Skin of body (tissue), 2 donors: ENCODE results near the gene PDE6G. TPM values are rescaled to one million over a fixed set of nuclear protein-coding genes. Genes with fewer than 3 reads are reported as not detected.
A peak's percentile ranks its signal among the peaks of the same experiment; 100 is the strongest.

Experiments
- DNase-seq: peaks from one replicate; lab custom pipeline; 2025; lab: John Stamatoyannopoulos, UW
- total RNA-seq: library from RNA; depleted of rRNA; stranded (reverse); fragments of >200 nt; gene quantifications from one replicate; pipeline ENCODE4 v1.2.3, GENCODE V29; 2014

PDE6G gene
- total RNA-seq, 1 donor from 2014 or later, result 0.49 TPM

DNA sequence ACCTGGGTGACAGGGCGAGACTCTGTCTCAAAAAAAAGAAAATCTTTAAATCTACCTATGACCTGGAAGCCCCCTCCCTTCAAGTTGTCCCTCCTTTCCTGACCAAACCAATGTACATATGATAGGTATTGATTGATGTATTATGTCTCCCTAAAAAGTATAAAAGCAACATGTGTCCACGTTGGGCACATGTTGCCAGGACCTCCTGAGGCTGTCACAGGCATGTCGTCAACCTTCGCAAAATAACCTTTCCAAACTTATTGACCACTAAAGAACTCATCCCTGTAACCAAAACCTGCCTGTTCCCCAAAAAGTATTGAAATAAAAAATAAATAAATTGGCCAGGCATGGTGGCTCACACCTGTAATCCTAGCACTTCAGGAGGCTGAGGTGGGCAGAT, 5.7 kb upstream of the PDE6G start:
- DNase-seq, result no peak

- no peak for DNase-seq
These were observed 4.1 kb upstream of the PDE6G start for GRCh38 chr17:81660441-81660840.

- no peak for DNase-seq
These were observed 2.7 kb upstream of the PDE6G start for GRCh38 chr17:81659038-81659437.

DNA sequence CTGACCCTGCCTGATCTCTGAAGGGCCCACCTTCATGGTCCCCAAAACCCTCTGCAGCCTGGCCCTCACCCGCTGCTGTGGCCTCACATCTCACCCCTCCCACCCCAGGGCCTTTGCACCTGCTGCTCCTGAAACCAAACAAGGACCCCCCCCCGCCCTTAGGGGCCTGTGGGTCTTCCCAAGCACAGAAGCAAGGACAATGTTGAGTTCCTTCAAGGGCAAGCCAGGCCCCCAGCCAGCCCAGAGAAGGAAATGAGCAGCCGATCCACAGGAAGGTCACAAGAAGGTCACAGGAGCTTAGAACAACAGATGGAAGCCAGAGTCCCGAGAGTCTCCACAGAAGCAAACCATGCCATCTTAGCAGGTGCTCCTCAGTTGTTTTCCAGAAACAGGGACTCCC, 493 bp upstream of the PDE6G start:
- DNase-seq, result no peak

- no peak for DNase-seq
These were observed 794 bp downstream of the PDE6G start for GRCh38 chr17:81655378-81656117.

- DNase-seq, result no peak
These were observed 3.2 kb downstream of the PDE6G start for GRCh38 chr17:81652906-81653771.

GRCh38 chr17:81651692-81652091, 4.7 kb downstream of the PDE6G start:
- no peak for DNase-seq

GRCh38 chr17:81650951-81651350, 5.4 kb downstream of the PDE6G start:
- no peak for DNase-seq

GRCh38 chr17:81648707-81649085, 7.6 kb downstream of the PDE6G start:
- DNase-seq, result no peak

- DNase-seq, result no peak
These were observed 8.2 kb downstream of the PDE6G start for GRCh38 chr17:81648013-81648706.

GRCh38 chr17:81647640-81648012, 8.7 kb downstream of the PDE6G start:
- no peak for DNase-seq

DNA sequence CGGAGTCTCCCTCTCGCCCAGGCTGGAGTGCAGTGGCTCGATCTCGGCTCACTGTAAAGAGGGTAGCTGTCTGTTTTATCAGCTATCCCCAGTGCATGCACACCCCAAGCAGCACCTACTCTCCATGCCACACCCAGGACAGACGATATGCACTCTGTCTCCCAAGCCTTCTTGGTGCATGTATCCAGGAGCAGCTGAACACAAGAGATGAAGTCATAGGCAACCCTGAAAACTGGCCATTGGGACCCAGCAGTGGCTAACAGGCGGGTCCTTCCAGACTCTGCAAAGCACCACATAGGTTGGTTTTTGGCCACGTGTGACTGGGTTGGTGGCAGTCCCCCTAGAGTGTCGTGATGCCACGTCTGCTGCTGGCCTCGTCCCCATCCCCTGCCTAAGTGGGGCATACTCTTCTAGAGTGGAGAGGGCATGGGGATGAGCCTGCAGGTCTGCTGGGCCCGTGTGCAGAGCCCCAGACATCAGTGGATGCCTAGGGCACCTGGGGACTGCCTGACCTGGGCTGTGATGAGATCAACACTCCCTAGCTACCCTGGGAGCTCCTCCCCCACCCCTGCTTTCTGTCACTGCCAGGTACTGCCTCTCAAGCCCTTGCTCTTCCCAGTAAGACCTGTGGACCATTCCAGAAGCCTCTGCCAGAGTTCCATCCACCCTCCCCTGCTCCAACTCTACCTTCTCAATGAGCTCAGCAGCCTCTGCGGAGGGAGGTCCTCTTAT, 9.3 kb downstream of the PDE6G start:
- no peak for DNase-seq

DNA sequence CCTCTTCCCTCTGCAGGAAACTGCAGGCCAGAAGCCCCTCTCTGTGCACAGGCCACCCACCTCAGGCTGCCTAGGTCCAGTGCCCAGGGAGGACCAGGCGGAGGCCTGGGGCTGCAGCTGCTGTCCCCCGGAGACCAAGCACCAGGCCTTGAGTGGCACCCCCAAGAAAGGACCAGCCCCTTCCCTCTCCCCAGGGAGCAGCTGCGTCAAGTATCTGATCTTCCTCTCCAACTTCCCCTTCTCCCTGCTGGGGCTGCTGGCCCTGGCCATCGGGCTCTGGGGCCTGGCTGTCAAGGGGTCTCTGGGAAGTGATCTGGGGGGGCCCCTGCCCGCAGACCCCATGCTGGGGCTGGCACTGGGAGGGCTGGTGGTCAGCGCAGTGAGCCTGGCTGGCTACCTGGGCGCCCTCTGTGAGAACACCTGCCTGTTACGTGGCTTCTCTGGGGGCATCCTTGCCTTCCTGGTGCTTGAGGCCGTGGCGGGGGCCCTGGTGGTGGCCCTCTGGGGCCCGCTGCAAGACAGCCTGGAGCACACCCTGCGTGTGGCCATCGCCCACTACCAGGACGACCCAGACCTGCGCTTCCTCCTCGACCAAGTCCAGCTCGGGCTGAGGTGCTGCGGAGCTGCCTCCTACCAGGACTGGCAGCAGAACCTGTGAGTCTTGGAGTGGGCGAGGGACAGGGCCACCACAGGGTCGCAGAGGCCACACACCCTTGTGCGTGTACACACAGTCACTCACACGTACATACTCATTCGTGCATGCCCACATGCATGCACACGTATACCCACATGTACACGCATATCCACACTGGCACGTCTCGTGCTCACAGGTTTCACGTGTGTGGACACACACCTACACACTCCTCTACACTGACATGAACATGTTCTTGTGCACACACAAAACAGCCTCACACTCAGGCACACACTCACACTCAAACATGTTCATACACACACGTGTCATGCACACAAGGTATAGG, 11.1 kb downstream of the PDE6G start:
- no peak for DNase-seq

GRCh38 chr17:81644496-81644895, 11.8 kb downstream of the PDE6G start:
- DNase-seq, result no peak

- no peak for DNase-seq
These were observed 14.4 kb downstream of the PDE6G start for GRCh38 chr17:81641825-81642489.

DNA sequence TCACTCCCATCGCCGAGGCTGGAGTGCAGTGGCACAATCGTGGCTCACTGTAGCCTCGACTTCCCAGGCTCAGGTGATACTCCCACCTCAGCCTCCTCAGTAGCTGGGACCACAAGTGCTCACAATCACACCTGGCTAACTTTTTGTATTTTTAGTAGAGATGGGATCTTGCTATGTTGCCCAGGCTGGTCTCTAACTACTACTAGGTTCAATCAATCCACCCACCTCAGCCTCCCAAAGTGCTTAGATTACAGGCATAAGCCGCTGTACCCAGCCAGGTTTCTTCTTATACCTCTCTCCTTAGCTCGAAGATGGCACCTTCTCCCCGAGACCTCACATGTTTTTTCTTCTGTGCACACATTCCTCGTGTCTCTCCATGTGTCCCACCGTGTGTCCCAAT, 16.3 kb downstream of the PDE6G start:
- DNase-seq, result no peak

GRCh38 chr17:81638683-81639082, 17.7 kb downstream of the PDE6G start:
- DNase-seq, result no peak

GRCh38 chr17:81636505-81637288, 19.6 kb downstream of the PDE6G start, which contains the start of the genes NPLOC4 and TSPAN10:
NPLOC4 (minus strand) TSS chr17:81637112; CDS start chr17:81636930, 182 bp downstream.
TSPAN10 (plus strand) TSS chr17:81637196; CDS start chr17:81642413, 5,217 bp downstream.
- DNase-seq, result peak; percentile 68
